WERI-Rb-1 (cell line): ENCODE measurements around the gene GCHFR.

ENCODE experiments used
- DNase-seq: peaks from one replicate; pipeline ENCODE4 v3.0.0-alpha.2; 2020
- H3K27ac ChIP-seq: fragments of 250-450 bp; sonication (Bioruptor Pico); 2 replicates; pipeline ENCODE4 v1.5.1; 2020; ENCODE audit warnings: mild to moderate bottlenecking, moderate library complexity
- H3K27me3 ChIP-seq: fragments of 250-450 bp; sonication (Bioruptor Pico); 2 replicates; pipeline ENCODE4 v1.5.1; 2021; ENCODE audit warnings: mild to moderate bottlenecking, low read depth, moderate library complexity; ENCODE audit not compliant: insufficient read depth, severe bottlenecking
- H3K36me3 ChIP-seq: fragments of 250-450 bp; sonication (Bioruptor Pico); 2 replicates; pipeline ENCODE4 v1.5.1; 2020; ENCODE audit warnings: mild to moderate bottlenecking, moderate library complexity
- H3K4me3 ChIP-seq: 2 replicates; pipeline ENCODE4 v1.5.1; 2011; ENCODE audit warnings: low read depth, mild to moderate bottlenecking, control low read depth, low read length
- H3K9me3 ChIP-seq: fragments of 250-450 bp; sonication (Bioruptor Pico); 2 replicates; pipeline ENCODE4 v1.5.1; 2021; ENCODE audit warnings: mild to moderate bottlenecking, moderate library complexity; ENCODE audit not compliant: severe bottlenecking
- TF ChIP-seq, protein P1 (sequence below): IDR thresholded peaks from 2 replicates; pipeline ENCODE4 v1.5.1; 2011; ENCODE audit warnings: low read depth, mild to moderate bottlenecking, control low read depth, inconsistent platforms, low read length

The GCHFR gene

DNA sequence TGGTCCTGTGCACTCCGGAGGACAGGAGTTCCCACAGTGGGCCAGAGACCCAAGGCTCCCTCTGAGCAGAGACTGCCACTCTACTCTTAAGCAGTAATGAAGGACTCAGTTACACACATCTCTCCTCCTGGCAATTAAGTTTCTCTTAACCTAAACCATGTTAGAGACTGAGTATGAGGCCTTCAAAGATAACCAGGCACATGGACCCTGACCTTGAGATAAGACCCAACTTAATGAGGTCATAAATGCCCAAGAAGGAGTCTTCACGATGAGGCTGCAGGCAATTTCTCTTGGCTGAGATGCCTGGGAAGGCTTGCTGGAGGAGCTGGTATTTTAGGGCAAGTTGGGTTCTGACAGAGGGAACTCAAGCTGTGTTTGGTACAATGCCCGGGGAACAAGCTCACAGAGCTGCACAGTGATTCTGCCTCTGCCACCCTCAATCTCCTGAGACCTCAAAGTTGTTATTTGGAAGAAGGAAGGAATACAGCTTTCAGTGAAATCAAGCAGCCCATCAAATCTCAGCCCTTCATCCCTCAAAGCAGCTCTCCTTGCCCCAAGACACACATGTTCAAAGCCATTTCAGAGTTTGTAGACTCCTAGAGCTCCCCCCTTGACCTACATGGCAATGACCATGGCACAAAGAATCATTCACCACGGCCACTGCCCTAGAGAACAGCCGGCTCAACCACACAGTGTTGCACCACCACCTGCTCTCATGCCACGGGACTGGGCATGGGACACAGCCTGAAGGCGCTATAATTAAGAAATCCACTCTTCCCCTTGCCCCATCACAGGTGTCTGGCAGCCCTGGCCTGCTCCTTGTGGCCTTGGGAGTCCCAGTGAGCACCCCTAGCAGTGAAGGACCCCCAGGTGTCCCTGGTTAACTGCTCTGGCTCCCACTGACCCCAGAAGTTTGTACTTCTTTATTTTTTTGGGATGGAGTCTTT, 15.9 kb upstream of the GCHFR start:
- no peak overlapping the region for H3K4me3 ChIP-seq
- no peaks in the 10 kb centered on the region for H3K27me3 ChIP-seq
- H3K9me3 ChIP-seq = no peaks in the 10 kb centered on the region
- no peak for DNase-seq
- H3K36me3 ChIP-seq = peaks cover 49% of the 10 kb centered on the region
- no peak overlapping the region for H3K27ac ChIP-seq
- TF ChIP-seq, protein P1, sequence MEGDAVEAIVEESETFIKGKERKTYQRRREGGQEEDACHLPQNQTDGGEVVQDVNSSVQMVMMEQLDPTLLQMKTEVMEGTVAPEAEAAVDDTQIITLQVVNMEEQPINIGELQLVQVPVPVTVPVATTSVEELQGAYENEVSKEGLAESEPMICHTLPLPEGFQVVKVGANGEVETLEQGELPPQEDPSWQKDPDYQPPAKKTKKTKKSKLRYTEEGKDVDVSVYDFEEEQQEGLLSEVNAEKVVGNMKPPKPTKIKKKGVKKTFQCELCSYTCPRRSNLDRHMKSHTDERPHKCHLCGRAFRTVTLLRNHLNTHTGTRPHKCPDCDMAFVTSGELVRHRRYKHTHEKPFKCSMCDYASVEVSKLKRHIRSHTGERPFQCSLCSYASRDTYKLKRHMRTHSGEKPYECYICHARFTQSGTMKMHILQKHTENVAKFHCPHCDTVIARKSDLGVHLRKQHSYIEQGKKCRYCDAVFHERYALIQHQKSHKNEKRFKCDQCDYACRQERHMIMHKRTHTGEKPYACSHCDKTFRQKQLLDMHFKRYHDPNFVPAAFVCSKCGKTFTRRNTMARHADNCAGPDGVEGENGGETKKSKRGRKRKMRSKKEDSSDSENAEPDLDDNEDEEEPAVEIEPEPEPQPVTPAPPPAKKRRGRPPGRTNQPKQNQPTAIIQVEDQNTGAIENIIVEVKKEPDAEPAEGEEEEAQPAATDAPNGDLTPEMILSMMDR = no peak

DNA sequence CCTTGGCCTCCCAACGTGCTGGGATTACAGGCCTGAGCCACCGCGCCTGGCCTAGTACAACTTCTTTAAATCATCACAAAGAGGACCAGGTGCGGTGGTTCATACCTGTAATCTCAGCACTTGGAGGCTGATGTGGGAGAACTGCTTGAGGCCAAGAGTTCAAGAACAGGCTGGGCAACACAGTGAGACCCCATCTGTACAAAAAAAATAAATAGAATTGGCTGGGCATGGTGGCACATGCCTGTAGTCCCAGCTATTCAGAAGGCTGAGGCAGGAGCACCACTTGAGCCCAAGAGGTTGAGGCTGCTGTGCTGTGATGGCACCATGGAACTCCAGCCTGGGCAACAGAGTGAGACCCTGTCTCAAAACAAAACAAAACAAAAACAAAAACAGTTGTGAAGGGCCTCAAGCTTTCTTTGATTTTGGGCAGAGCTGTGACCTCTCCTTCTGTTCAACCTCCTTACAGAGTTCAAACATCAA, 14.7 kb upstream of the GCHFR start:
- H3K27me3 ChIP-seq = no peaks in the 10 kb centered on the region

DNA sequence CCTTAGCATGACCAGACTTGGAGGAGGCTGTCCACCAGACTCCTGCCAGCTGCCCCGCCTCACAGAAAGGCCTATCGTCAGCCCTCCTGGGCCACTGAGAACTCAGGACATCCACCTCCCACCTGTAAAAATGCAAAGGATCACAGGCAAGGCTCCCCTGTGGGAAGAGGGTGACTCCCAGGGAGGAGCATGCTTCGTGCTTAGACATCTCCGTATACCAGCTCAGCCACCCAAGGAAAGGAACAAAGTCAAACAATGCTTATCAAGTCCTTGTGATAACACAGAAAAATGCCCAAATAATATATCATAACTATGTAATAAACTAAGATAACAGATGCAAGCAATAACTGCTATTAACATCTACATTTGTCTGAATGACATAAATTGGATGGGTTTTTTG, 13.0 kb upstream of the GCHFR start:
- Histone ChIP-seq H3K9me3 (no peaks in the 10 kb centered on the region), H3K36me3 (peaks cover 42% of the 10 kb centered on the region), H3K27ac (no peak overlapping the region), H3K4me3 (no peak overlapping the region), H3K27me3 (no peaks in the 10 kb centered on the region)
- DNase-seq = no peak
- TF ChIP-seq, protein P1 = no peak

More for the DNA sequence above, 14.7 kb upstream of the GCHFR start:
- Histone ChIP-seq H3K27ac (no peak overlapping the region), H3K36me3 (peaks cover 47% of the 10 kb centered on the region), H3K4me3 (no peak overlapping the region), H3K9me3 (no peaks in the 10 kb centered on the region)
- TF ChIP-seq, protein P1 = no peak
- no peak for DNase-seq

- Histone ChIP-seq H3K27me3 (no peaks in the 10 kb centered on the region), H3K27ac (no peak overlapping the region), H3K9me3 (no peaks in the 10 kb centered on the region), H3K36me3 (peaks cover 42% of the 10 kb centered on the region), H3K4me3 (no peak overlapping the region)
- no peak for DNase-seq
- TF ChIP-seq, protein P1 = no peak
Measured at GRCh38 chr15:40751745-40752144, 12.1 kb upstream of the GCHFR start.

DNA sequence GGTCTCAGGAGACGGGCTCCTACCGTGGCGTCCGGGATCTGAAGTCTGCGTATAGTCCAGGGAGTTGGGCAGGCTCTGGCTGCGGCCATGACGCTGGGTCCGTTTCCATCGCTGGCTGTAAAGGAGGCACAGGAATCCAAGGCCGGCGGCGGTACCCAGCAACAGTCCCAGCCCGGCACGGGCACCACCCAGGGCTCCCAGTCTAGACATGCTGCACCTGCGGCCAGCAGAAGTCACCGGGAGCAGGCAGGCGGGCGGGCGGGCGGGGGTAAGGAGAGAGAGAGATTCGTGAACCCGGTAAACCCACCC, 9.3 kb upstream of the GCHFR start:
- H3K4me3 ChIP-seq = peak overlapping the region; percentile 91
- no peaks in the 10 kb centered on the region for H3K9me3 ChIP-seq
- no peak for DNase-seq
- H3K27me3 ChIP-seq = no peaks in the 10 kb centered on the region
- TF ChIP-seq, protein P1 = no peak
- peaks cover 32% of the 10 kb centered on the region for H3K36me3 ChIP-seq
- H3K27ac ChIP-seq = peak overlapping the region; percentile 96
